Smooth muscle cell (in vitro differentiated cells): Measurements from ENCODE around the gene ASB13. TPM values are rescaled to one million over a fixed set of nuclear protein-coding genes. Genes with fewer than 3 reads are reported as not detected.

Experiments
- DNase-seq: peaks from one replicate; lab custom pipeline; 2025; ENCODE audit not compliant: unreplicated experiment; lab: John Stamatoyannopoulos, UW
- H2AFZ ChIP-seq: fragments of 200-600 bp; sonication (generic); 2 replicates; pipeline ENCODE4 v1.6.0; 2016; ENCODE audit warnings: antibody characterized with exemption, low read depth, mild to moderate bottlenecking
- H3F3A ChIP-seq: fragments of 200-600 bp; sonication (generic); 2 replicates; pipeline ENCODE4 v1.6.0; 2017; ENCODE audit warnings: antibody characterized with exemption, low read depth
- H3K27ac ChIP-seq: fragments of 200-600 bp; sonication (generic); 2 replicates; pipeline ENCODE4 v1.5.1; 2016; ENCODE audit warnings: low read depth, mild to moderate bottlenecking
- H3K27me3 ChIP-seq: fragments of 200-600 bp; sonication (generic); 2 replicates; pipeline ENCODE4 v1.6.1; 2016; ENCODE audit warnings: low read depth, mild to moderate bottlenecking
- H3K36me3 ChIP-seq: fragments of 200-600 bp; sonication (generic); 2 replicates; pipeline ENCODE4 v1.5.1; 2016; ENCODE audit warnings: low read depth
- H3K4me1 ChIP-seq: fragments of 200-600 bp; sonication (generic); 2 replicates; pipeline ENCODE4 v1.5.1; 2016; ENCODE audit warnings: low read depth
- H3K4me2 ChIP-seq: fragments of 200-600 bp; sonication (generic); 2 replicates; pipeline ENCODE4 v1.6.0; 2016; ENCODE audit warnings: mild to moderate bottlenecking
- H3K4me3 ChIP-seq: fragments of 200-600 bp; sonication (generic); 2 replicates; pipeline ENCODE4 v1.5.1; 2016; ENCODE audit warnings: mild to moderate bottlenecking
- H3K79me2 ChIP-seq: fragments of 200-600 bp; sonication (generic); 2 replicates; pipeline ENCODE4 v1.6.0; 2016; ENCODE audit warnings: low read depth, mild to moderate bottlenecking
- H3K9ac ChIP-seq: fragments of 200-600 bp; sonication (generic); 2 replicates; pipeline ENCODE4 v1.6.0; 2016; ENCODE audit warnings: low read depth
- H3K9me3 ChIP-seq: fragments of 200-600 bp; sonication (generic); replicated peaks from 2 replicates; pipeline ENCODE4 v1.5.1; 2016; ENCODE audit warnings: low read depth
- H4K20me1 ChIP-seq: fragments of 200-600 bp; sonication (generic); 2 replicates; pipeline ENCODE4 v1.6.0; 2016; ENCODE audit warnings: low read depth
- CTCF ChIP-seq: fragments of 200-600 bp; sonication (generic); IDR thresholded peaks from 2 replicates; pipeline ENCODE4 v1.5.1; 2017; ENCODE audit warnings: borderline replicate concordance, mild to moderate bottlenecking, antibody characterized with exemption; ENCODE audit not compliant: insufficient read depth, poor library complexity, severe bottlenecking
- WGBS: methylation state at CpG from one replicate; pipeline ENCODE4 v1.1.7; 2016; ENCODE audit warnings: low lambda C conversion rate; 5-methylcytosine and 5-hydroxymethylcytosine counted together
- polyA plus RNA-seq: library from polyadenylated mRNA; unstranded; fragments of >200 nt; fragmentation: Nextera tagmentation; extraction: Ambion mirVana; gene quantifications from 2 replicates; pipeline ENCODE4 v1.2.1, GENCODE V29; 2016
- total RNA-seq: library from RNA; depleted of rRNA; stranded (reverse); fragments of >200 nt; gene quantifications from 2 replicates; pipeline ENCODE4 v1.2.3, GENCODE V29; 2014

The ASB13 gene
- total and polyA plus RNA-seq, 2 experiments from 2014 or later: 12.6 to 34.7 TPM

GRCh38 chr10:5627486-5628044, 38.8 kb downstream of the ASB13 start:
- H3K4me1 ChIP-seq: peaks cover 5% of the 10 kb centered on the region
- no peak overlapping the region for H3K9ac ChIP-seq
- H3K9me3 ChIP-seq: no peaks in the 10 kb centered on the region
- 80% methylated on average over 7 of the region's 7 CpGs for WGBS
- no peak for TF ChIP-seq CTCF
- H3K4me2 ChIP-seq: no peak overlapping the region
- H3K36me3 ChIP-seq: no peaks in the 10 kb centered on the region
- H2AFZ ChIP-seq: no peak overlapping the region
- no peaks in the 10 kb centered on the region for H3K79me2 ChIP-seq
- H3K27ac ChIP-seq: peak overlapping the region; percentile 72
- H3K27me3 ChIP-seq: no peaks in the 10 kb centered on the region
- H3F3A ChIP-seq: peaks cover 4% of the 10 kb centered on the region
- DNase-seq: no peak
- no peak overlapping the region for H3K4me3 ChIP-seq
- no peaks in the 10 kb centered on the region for H4K20me1 ChIP-seq

GRCh38 chr10:5625992-5626777, 40.2 kb downstream of the ASB13 start:
- Histone ChIP-seq H3K4me1 (peaks cover 7% of the 10 kb centered on the region), H2AFZ (no peak overlapping the region), H3K4me3 (no peak overlapping the region), H3K36me3 (no peaks in the 10 kb centered on the region), H3F3A (peaks cover 4% of the 10 kb centered on the region), H3K27me3 (no peaks in the 10 kb centered on the region), H4K20me1 (no peaks in the 10 kb centered on the region), H3K4me2 (no peak overlapping the region), H3K27ac (no peak overlapping the region), H3K79me2 (no peaks in the 10 kb centered on the region), H3K9me3 (no peaks in the 10 kb centered on the region), H3K9ac (no peak overlapping the region)
- WGBS: 91% methylated on average over 13 of the region's 13 CpGs
- DNase-seq: no peak
- TF ChIP-seq CTCF: no peak

GRCh38 chr10:5624701-5625100, 41.7 kb downstream of the ASB13 start:
- Histone ChIP-seq H2AFZ (no peak overlapping the region), H3K4me2 (no peak overlapping the region), H3K4me1 (peaks cover 12% of the 10 kb centered on the region), H3K9ac (no peak overlapping the region), H3K27ac (no peak overlapping the region), H4K20me1 (no peaks in the 10 kb centered on the region), H3F3A (no peaks in the 10 kb centered on the region), H3K79me2 (no peaks in the 10 kb centered on the region), H3K9me3 (no peaks in the 10 kb centered on the region), H3K27me3 (no peaks in the 10 kb centered on the region), H3K4me3 (no peak overlapping the region), H3K36me3 (no peaks in the 10 kb centered on the region)
- DNase-seq: no peak
- 94% methylated on average over 24 of the region's 24 CpGs for WGBS
- TF ChIP-seq CTCF: no peak
